Sigmoid colon (tissue), 4 donors: ENCODE measurements around the gene CCT3.

Experiments
- CTCF ChIP-seq, 4 experiments: fragments of 450-650 bp in 3 of 4; fragments of 200-600 bp in 1 of 4; IDR thresholded peaks; one replicate each; pipeline ENCODE4 v1.5.1; 2016 to 2019; ENCODE audit warnings: antibody characterized with exemption in 4 of 4, mild to moderate bottlenecking in 3 of 4, moderate library complexity in 2 of 4
- POLR2A ChIP-seq, 2 donors: fragments of 450-650 bp; IDR thresholded peaks; one replicate each; pipeline ENCODE4 v1.6.1; 2016; ENCODE audit warnings: antibody characterized with exemption in 2 of 2, mild to moderate bottlenecking in 2 of 2, moderate library complexity in 2 of 2
- POLR2AphosphoS5 ChIP-seq, 4 donors: sonication (generic); formaldehyde crosslinking; IDR thresholded peaks; one replicate each; pipeline ENCODE4 v1.6.1; 2017; ENCODE audit warnings: antibody characterized with exemption in 4 of 4

GRCh38 chr1:156376958-156377919 lies 39.1 kb upstream of the CCT3 start:
- TF ChIP-seq POLR2AphosphoS5 (IDR thresholded peaks at IDR 0.05): no peak
- TF ChIP-seq CTCF (IDR thresholded peaks at IDR 0.05): no peak
- TF ChIP-seq POLR2A (IDR thresholded peaks at IDR 0.05): no peak
